ENCODE measurements around the gene ANTXR1. TPM values are rescaled to one million over a fixed set of nuclear protein-coding genes. Genes with fewer than 3 reads are reported as not detected.

Gene ANTXR1
- total RNA-seq, 1 donor from 2014 or later, result 26.5 TPM

DNA sequence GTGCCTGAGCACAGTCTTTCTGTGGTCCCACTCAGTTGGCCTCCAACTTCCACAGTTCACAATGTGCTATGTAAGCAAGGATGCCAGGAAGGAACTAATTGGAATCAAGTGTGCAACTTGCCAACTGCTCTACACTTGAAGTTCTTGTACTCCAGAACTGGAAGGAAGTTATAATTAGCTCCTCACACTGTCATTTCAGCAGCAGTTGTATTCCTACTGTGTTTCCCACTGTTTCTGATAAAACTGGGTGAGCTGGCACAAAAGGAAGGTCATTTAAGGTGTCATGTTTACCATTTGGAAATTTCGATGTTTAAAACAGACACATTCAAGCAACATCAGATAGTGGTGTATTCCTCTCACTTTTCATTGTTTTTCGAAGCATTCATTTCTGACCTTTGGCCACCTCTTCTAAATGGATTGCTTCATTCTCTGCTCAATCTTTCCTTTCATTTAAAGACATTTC lies 84.2 kb downstream of the ANTXR1 start:
- no peak for DNase-seq (ENCODE audit: low read depth)

DNA sequence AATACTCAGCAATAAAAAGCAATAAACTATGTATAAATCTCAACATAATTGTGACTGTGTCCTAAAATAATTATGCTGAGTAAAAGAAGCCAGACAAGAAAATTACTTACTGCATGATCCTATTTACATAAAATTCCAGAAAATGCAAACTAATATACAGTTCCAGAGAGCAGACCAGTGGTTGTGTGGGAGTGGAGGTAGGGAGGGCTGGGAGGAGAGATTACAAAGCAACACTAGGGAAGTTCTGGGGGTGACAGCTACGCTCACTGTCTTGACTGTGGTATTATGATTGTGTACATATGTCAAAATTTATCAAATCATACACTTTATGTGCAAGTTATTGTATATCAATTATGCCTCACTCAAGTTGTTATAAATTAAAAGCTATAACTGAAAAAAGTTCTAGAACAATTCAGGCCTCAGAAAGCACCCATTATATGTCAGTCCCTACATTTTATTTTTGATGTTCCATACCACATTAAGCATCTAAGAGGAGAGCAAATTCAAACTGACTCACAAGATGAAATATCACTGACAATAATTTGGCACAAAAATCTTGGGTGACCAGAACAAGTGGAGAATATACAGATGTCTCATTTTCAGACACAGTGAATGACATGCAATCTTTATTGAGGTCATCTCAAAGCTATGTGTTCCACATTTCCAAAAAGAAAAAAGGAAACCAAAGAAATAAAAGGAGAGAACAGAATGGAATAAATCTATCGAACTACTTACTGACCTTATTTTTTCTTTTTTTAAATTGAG lies 85.1 kb downstream of the ANTXR1 start:
- no peak for DNase-seq (ENCODE audit: low read depth)

DNA sequence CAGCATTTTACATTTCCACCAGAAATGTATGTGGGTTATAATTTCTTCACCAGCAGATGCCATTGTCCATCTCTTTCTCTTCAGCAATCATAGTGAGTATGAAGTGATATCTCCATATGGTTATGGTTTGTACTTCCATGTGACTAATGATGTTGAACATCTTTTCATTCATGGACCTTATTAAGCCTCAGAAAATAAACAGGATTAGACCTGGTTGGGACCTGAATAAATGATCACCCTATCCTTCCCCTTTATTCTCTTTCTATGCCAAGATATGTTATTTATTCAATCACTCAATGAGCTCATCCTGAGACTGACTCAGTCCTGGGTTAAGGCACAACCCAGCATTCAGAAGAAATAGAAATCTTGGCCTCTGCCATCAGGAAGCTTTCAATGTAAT lies 86.6 kb downstream of the ANTXR1 start:
- no peak for DNase-seq (ENCODE audit: low read depth)

DNA sequence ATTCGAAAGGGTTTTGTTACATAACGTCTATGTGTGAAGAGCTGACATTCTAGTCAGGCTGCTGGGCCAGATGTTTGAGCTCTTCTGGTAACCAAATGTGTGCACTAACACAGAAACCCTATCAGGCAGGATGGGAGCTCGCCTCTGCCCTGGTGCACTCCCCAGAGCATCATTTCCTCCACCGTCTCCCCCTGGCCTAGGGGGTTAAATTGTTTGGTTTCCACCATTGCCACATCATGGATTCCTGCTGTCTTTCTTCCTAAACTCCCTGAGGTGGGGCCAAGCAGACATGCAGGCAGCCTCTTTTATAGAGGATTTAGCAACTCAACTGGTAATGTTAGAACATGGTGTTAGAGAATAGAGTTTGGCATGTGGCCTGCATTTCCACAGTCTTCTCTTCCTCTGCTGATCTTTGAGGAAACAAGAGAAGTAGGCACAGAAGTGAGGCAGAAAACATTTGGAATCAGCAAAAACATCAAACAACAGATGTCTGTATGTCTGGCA lies 87.3 kb downstream of the ANTXR1 start:
- no peak for DNase-seq (ENCODE audit: low read depth)

DNA sequence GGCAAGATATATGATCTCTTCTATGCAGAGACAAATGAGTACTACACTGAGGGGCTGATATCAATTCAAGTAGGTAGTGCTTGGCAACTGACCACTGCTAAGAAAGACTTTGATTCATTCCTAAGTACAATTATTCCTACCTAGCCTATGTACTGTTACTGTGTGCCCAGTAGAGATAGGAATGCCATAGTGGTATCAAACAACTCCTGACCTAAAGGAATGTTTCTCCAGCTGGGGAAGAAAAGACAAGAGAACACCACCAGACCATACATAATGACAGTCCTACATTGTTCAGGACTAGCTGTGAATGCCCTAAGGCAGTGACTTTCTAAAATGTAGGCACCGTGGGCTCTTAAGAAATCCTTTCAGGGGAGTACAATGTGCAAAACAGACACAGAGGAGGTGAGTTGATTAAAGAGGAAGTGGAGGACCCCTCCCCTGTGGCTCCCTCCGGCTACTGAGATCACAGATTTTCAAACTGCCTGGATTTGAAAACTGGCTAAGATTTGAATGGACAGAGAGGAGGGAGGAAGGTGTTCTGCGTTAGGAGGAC lies 89.1 kb downstream of the ANTXR1 start:
- DNase-seq (ENCODE audit: low read depth), result no peak

DNA sequence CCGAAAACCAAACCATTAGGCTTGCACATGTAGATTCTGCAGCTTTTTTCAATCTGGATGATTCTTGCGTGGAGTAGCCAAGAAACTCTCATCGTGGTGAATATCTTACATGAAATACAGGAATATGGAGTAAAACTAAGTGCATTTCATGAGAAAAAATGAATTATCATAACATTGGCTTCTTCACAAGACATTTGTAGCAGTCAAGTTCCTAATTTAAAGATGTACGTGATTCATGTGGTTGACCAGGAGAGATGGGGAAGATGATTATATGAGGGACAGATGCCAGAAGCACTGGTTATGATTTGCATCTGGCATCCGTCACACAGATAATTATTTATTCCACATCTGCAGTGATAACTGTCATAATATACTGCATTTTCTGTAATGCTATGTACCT lies 90.4 kb downstream of the ANTXR1 start:
- no peak for DNase-seq (ENCODE audit: low read depth)

DNA sequence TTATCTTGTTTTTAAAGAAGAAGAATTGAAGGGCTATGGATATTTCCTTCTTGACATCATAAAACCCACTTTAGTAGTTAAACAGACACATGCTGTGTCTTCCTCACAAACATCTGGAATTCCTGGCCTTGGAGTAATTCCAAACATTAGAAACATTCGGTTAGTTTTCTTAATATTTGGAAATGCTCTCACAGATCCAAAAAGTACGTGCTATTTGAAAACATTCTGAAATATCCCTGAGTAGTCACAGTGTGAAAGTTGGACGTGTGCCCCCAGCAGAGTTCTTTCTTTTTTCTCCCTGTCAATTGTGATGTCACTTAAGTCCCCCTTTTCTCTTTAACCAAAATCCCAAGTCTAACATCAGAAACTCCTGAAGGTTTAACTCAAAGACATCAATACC lies 91.3 kb downstream of the ANTXR1 start:
- DNase-seq (ENCODE audit: low read depth), result no peak

DNA sequence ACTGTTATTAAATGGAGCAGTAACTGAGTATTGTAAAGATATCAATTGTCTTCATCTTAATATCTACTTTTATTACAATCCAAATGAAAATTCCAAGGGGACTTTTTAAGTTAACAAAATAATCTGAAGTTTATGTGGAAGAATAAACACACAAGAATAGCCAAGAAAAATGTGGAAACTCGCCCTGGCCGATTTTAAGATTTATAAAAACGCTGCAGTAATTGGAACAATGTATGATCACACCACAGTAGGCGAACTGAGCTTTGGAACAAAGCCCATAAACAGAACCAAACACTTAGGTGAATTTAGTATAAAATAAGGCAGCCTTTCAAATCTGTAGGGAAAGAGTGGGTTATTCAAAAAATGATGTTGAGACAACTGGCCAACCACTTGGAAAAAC lies 96.3 kb downstream of the ANTXR1 start:
- no peak for DNase-seq (ENCODE audit: low read depth)

DNA sequence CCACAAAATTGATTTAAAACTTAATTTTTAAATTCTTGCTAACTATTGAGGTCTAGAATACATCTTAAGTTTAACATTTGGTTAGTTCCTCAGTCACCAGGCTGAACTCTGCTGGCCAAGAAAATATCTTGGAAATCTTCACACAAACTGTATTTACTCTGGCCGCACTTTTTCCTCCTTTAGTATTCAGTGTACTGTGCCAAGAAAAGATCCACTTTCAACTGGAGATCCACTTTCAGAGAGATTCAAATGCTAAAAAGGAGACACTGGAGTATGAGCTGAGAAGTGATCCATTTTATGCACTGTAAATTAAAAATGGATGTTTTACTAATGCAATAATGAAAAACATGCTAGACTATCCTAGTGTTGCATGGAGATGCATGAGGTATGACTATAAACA lies 98.1 kb downstream of the ANTXR1 start:
- DNase-seq (ENCODE audit: low read depth), result no peak

DNA sequence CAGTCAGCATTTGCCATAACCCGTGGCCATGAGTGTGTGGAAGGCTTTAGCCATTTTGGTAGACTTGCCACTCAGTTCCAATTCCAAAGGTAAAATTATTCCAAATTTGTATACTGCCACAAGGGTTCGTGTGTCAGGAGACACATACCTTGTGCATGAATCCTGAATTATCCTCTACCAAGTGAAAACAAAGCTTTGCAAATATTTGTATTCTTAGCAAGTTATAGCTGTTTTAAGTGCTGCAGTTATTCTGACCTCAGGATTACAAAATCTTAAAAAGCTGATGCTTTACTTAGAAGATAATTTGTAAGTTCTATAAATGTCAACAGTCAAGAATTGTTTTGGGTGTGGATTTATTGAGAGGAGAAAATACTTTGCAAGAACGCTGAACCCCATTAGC lies 100.6 kb downstream of the ANTXR1 start:
- no peak for DNase-seq (ENCODE audit: low read depth)

DNA sequence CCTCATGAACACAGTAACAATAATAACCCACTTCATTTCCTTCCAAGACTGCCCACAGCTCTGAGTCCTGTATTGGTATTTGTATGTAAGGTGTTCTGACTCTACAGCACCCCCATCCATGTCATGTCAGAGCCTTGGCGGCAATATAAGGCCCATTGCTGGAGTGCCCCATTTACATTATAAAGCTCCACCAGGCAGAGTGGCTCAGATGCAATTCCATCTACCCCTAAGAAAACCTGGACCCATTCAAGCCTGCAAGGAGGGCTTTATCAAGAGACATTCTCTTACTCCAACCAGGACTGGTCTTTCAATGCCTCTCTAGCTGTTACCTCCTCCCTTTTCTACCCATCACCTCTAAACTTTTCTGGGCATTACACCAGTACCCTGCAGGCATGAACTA lies 101.6 kb downstream of the ANTXR1 start:
- DNase-seq (ENCODE audit: low read depth), result no peak

DNA sequence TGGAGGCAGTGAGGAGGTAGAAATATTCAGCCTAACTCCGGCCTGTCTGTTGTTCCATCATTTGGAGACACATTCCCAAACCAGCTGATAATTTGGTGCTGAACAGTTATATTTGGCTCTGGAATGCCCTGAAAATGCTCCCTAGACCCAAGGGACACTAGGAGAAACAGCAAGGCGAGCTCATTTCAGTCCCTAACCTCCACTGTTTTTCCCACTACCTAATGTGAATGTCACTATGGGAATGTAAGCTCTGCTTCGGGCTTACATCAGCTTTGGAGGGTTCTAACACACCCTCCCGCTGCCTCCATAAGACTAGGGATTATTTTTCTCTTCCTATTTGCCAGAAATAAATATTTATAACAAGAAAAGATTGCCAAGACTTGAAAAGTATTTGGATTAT lies 103.5 kb downstream of the ANTXR1 start:
- no peak for DNase-seq (ENCODE audit: low read depth)

DNA sequence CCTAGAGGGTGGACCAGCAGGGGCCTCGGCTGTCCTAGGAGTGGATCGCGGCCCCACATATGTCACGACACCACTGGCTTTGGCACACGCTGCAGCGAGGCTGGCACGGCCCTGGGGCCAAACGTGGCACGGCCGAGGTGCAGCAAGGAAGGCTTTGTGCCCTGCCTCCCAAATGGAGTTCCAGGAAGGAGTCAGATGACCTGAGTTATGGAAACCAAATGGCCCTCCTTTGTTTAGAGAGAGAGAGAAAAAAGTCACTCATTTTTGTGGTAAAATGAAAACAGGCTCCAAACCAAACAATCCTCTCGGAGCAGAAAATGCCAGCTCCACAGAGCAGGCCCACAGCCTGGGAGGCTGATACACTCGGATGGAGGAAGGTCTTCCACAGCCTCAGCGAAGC lies 105.6 kb downstream of the ANTXR1 start:
- no peak for DNase-seq (ENCODE audit: low read depth)

DNA sequence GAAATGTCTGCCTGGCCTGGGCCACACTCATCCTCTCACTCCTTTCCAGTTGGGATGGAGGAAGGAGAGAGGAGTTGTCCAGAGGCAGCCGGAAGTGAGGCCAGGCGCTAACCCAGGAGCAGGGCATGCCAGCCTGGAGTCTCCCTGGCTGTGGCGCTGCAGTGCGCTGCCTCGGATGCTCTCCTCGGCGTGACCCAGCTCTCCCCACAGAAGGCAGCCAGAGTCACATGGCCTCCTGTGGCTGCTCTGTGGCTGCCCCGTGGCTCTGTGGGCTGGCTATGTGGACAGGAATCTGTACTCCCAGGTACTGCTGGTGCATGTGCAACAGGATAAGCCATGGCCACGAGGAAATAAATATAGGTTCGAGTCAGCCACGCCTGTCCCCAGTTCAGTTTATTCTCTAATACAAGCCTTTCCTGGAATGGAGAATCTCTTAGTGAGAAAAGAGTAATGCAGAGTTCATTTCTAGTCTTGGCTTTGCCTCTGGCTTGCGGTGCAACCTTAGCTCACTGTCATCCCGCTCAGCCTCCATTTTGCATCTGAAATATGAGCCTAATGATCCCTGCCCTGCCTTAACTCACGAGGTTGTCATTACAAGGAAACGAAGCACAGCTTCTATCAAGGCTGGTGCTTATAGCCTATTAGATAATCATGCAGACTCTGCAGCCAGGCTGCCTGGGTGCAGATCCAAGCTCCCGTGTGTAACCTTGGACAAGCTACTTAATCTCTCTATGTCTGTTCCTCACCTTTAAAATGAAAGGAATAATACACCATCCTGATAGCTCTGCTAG lies 106.3 kb downstream of the ANTXR1 start:
- DNase-seq (ENCODE audit: low read depth), result no peak

DNA sequence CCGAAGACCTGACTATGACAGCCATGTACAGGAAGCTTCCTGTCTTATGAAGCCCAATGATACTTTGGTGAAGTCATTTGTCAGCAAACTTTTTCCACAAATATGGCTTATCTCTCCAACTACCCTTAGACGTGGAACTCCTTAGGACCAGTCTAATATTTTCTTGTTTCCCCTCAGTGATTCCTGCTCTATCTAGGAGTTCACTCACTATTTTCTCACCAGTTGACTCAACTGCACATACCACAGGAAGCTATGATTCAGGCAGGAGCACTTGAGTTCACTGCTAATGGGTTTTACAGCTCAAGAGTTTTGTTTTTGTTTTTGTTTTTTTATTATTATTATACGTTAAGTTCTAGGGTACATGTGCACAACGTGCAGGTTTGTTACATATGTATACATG lies 109.3 kb downstream of the ANTXR1 start:
- peak; percentile 90 for DNase-seq (ENCODE audit: low read depth)

DNA sequence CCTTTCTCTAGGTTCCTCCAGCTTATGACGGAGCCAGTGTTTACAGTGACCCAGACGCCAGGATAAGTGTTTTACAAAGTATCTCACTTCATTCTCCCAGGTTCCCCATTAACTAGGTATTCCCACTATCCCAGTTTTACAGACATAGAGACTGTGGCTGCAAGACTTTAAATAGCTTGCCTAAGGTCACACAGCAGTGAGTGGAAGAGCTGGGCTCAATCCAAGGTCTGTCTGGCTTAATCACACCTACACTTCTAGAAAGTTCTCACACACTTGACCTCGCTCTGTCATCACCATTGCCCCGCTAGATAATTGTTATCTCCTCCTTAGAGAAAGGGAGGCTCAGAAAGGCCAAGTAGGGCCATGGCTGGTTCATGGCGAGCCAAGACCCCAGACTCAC lies 110.2 kb downstream of the ANTXR1 start:
- DNase-seq (ENCODE audit: low read depth), result peak; percentile 73

DNA sequence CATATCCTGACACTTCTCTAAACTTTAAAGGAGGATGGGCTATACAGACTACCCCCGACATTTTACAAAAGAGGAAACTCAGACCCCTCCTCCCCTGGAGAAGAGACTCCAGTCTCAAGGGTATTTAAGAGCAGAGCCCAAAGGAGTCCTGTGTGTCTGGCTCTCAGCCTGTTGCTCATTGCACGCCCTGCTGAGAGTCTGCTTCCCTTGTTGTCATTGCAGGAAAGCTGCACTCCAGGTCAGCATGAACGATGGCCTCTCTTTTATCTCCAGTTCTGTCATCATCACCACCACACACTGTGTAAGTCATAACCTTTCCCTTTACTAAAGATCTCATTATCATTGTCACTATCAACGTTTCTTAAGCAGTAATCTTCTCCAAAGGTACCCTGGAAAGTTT lies 111.4 kb downstream of the ANTXR1 start:
- no peak for DNase-seq (ENCODE audit: low read depth)

DNA sequence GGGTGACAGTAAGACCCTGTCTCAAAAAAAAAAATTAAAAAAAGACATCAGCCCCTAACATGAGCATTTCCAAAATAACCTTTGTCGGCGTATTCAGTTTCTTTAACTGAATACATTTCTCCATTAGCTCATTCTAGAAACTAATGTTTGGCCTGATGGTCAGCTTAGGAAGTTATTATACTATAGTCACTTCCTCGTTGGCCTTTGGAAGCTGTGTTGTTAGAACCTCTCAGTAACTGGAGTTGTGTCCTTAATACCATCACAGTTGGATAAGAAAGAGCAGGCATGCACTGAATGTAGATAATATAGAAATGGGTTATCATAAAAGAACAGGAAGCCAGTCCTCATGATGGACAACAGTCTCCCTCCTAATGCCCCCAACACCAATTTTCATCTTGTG lies 112.8 kb downstream of the ANTXR1 start:
- DNase-seq (ENCODE audit: low read depth), result no peak

DNA sequence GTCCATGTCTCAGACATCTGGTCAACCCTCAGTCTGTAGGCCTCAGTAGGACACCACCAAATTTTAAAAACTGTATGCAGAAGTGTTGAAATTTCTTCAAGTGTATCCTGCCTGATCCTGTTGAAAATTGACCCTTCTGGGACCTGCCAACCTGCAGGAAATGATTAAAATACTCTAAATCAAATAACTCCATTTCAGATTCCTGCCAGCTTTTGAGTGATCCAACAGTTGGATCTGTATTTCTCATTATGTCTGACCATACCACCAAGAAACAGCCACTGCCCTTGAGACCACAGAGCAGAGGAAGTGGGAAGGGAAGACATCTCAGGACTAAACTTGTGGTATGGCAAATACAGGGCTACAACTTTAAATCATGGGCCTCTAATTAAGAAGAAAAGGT lies 113.4 kb downstream of the ANTXR1 start:
- DNase-seq (ENCODE audit: low read depth), result no peak

DNA sequence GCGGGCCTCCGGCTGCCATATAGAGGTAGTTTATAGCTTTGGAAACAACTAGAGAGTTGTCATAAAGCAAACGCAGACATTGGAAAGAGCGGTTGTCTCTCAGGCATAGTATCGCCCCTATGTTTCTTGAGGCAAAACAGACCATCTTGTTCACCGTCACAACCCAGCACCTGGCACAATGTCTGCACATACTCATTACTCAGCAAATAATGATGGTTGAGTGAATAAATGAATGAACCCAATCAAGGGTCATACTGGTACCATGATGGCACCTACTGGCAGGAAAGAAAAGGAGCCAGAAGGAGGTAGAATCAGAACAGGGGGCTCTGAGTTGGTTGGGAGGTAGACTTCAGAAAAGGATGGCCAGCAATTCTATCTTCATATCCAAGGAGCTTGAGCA lies 118.5 kb downstream of the ANTXR1 start:
- no peak for DNase-seq (ENCODE audit: low read depth)

DNA sequence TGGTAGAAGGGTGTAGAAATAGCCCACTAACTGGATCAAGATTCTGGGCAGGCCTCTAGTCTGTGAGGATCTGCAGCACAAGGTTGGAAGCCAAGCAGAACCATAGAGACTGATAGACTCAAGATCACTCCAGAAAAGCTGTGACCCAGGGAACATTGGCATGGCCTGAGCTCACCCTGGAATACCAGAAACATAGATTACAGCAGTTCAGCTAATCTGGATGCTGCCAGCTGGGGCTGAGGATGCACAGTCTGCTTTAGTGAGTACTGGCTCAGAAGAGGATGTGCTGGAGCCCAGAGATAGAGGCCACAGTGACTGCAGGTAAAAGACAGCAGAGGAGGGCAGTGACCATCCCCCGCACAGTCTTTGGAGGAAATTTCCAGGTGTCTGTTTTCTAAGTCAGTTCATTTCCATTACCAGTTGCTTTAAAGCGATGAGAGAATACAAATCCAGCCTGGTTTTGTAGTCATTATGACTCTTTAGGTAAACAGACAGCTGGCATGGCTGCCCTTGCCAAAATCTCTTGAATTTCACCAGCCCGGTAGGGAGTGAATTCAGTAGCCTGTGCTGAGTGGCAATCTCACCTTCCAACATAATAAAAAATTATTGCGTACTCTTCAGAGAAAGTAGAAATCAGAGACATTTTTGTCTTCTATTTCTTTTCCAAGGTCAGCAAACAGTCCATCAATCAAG lies 119.2 kb downstream of the ANTXR1 start:
- no peak for DNase-seq (ENCODE audit: low read depth)

DNA sequence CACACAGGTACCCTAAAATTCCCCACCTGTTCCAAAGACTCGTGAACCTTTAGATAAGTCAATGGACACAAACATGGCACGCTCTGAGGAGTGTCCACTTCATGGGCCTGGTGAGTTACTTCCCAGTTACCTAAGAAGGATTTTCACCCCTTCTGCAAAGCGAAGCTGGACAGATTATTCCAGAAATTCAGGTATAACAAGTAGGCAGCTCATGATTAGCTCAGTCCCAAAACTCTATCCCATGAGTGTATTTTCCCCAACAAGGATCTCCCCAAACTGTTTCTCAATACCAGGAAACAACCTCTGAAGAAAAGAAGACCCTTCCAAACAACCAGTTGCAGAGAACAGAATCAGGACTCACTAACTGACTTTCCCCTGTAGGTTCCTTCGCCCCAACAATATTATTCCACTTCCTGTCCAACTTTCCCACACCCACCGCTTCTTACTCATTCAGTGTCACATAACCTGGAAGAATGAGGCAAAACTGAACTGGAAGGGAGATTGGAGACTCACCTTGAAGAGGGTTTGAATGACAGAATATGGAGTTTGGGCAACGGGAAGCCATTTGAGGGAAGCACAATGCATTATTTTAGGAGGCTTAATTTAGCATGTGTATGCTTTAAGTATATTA lies 120.1 kb downstream of the ANTXR1 start:
- DNase-seq (ENCODE audit: low read depth), result peak; percentile 11

Measured in renal cortical epithelial cell (primary cell).